OCI-LY7 (cell line): ENCODE measurements around the gene FBRSL1.

Experiments used
- EZH2phosphoT487 ChIP-seq: fragments of 200-600 bp; sonication (generic); IDR thresholded peaks from 2 replicates; pipeline ENCODE4 v1.6.1; 2018; ENCODE audit warnings: low read depth, borderline replicate concordance, mild to moderate bottlenecking, mixed run types, antibody characterized with exemption, low read length, moderate library complexity, mixed read lengths
- TF ChIP-seq, protein P1 (sequence below): fragments of 200-600 bp; sonication (generic); conservative IDR thresholded peaks from 2 replicates; pipeline ENCODE4 v1.5.1; 2014; ENCODE audit warnings: mild to moderate bottlenecking, antibody characterized with exemption, low read length, moderate library complexity, mixed read lengths

DNA sequence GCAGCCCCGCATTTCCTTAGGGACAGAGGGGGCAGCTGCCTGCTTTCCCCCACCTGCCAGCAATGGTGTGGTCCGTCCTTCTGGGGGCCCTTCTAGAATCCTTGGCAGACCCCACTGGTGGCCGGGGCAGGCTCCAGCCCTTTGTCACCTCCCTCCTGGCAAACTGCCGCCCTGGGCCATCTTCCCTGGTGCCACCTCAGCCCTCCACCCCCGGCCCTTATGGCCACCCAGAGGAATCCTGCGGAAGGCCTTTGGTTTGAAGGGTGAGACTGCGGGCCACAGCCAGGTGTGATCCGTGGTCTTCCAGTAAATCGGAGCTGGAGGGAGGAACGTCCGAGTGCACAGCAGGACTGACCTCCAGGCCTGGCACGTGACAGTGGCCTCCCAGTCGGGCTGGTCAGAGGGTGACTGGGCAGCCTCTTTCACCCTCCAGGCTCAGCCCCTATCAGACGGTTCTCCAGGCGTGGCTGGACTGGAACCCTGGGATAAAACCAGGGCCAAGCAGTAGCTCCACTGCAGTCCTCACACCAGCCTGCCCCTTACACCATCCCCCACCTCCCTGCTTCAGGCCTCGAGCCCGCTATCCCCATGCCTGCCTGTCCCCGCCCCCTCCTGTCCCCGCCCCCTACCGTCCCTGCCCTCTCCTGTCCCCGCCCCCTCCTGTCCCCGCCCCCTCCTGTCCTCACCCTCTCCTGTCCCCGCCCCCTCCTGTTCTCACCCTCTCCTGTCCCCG is 12.4 kb downstream of the FBRSL1 start:
- TF ChIP-seq, protein P1, sequence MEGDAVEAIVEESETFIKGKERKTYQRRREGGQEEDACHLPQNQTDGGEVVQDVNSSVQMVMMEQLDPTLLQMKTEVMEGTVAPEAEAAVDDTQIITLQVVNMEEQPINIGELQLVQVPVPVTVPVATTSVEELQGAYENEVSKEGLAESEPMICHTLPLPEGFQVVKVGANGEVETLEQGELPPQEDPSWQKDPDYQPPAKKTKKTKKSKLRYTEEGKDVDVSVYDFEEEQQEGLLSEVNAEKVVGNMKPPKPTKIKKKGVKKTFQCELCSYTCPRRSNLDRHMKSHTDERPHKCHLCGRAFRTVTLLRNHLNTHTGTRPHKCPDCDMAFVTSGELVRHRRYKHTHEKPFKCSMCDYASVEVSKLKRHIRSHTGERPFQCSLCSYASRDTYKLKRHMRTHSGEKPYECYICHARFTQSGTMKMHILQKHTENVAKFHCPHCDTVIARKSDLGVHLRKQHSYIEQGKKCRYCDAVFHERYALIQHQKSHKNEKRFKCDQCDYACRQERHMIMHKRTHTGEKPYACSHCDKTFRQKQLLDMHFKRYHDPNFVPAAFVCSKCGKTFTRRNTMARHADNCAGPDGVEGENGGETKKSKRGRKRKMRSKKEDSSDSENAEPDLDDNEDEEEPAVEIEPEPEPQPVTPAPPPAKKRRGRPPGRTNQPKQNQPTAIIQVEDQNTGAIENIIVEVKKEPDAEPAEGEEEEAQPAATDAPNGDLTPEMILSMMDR = no peak
- no peak for TF ChIP-seq EZH2phosphoT487
